ENCODE data around the gene CPNE4.
A peak's percentile ranks its signal among the peaks of the same experiment; 100 is the strongest.

The CPNE4 gene

DNA sequence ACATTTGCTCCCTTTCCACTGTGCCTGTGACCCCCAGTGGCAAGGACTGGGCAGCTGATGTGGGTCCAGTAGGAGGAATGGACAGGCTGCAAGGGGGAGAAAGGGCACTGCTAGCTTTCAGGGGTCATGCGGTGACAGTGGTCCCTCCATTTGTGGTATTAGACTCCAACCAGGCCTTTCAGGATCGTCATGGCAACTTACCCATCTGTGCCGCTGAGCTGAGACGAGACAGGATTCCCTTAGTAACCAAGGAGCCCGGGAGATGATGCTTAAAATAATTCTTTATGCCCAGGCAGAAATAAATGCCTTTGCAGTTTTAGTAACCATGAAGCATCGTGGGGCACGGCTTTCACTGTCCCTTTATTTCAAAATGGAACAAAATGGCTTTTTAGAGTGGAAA, 516.1 kb downstream of the CPNE4 start:
- TF ChIP-seq TAF1 (IDR thresholded peaks at IDR 0.05; ENCODE audit: borderline replicate concordance, insufficient read depth, low read length) (no peak), POLR2AphosphoS5 (IDR thresholded peaks at IDR 0.05; ENCODE audit: low read depth, low read length) (no peak), FOXP2 (optimal IDR thresholded peaks at IDR 0.05; ENCODE audit: borderline replicate concordance, extremely low read depth, extremely low read length, insufficient read depth) (no peak), SIN3A (IDR thresholded peaks at IDR 0.05; ENCODE audit: borderline replicate concordance, insufficient read depth, low read length) (no peak)
- TF ChIP-seq, protein P1, sequence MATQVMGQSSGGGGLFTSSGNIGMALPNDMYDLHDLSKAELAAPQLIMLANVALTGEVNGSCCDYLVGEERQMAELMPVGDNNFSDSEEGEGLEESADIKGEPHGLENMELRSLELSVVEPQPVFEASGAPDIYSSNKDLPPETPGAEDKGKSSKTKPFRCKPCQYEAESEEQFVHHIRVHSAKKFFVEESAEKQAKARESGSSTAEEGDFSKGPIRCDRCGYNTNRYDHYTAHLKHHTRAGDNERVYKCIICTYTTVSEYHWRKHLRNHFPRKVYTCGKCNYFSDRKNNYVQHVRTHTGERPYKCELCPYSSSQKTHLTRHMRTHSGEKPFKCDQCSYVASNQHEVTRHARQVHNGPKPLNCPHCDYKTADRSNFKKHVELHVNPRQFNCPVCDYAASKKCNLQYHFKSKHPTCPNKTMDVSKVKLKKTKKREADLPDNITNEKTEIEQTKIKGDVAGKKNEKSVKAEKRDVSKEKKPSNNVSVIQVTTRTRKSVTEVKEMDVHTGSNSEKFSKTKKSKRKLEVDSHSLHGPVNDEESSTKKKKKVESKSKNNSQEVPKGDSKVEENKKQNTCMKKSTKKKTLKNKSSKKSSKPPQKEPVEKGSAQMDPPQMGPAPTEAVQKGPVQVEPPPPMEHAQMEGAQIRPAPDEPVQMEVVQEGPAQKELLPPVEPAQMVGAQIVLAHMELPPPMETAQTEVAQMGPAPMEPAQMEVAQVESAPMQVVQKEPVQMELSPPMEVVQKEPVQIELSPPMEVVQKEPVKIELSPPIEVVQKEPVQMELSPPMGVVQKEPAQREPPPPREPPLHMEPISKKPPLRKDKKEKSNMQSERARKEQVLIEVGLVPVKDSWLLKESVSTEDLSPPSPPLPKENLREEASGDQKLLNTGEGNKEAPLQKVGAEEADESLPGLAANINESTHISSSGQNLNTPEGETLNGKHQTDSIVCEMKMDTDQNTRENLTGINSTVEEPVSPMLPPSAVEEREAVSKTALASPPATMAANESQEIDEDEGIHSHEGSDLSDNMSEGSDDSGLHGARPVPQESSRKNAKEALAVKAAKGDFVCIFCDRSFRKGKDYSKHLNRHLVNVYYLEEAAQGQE (IDR thresholded peaks at IDR 0.05; ENCODE audit: insufficient read depth in 1 of 2, low read depth in 2 of 2, low read length in 2 of 2) = no peak

DNA sequence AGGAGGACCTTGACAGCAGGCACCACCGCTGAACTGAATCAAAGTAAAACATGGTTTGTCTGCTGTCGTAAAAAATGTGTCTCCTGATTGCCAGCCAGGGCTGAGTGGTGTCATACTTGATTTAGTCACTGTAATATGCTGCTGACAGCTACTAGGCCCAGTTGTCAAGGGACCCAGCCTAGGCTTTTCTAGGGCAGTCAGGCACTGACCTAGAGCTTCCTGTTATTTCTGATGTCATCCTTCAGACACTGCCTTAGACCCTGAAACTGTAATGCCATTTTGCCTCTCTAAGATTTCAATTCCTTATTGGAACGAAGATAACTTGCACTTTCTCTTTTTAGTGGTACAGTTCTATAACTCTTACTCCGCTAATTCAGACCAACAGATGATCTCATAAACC, 529.4 kb downstream of the CPNE4 start:
- TF ChIP-seq, protein P1 (IDR thresholded peaks at IDR 0.05; ENCODE audit: insufficient read depth in 1 of 2, low read depth in 2 of 2, low read length in 2 of 2) = no peak
- TF ChIP-seq TAF1 (IDR thresholded peaks at IDR 0.05; ENCODE audit: borderline replicate concordance, insufficient read depth, low read length) = no peak
- no peak for TF ChIP-seq POLR2AphosphoS5 (IDR thresholded peaks at IDR 0.05; ENCODE audit: low read depth, low read length)
- no peak for TF ChIP-seq SIN3A (IDR thresholded peaks at IDR 0.05; ENCODE audit: borderline replicate concordance, insufficient read depth, low read length)
- TF ChIP-seq FOXP2 (optimal IDR thresholded peaks at IDR 0.05; ENCODE audit: borderline replicate concordance, extremely low read depth, extremely low read length, insufficient read depth) = no peak

DNA sequence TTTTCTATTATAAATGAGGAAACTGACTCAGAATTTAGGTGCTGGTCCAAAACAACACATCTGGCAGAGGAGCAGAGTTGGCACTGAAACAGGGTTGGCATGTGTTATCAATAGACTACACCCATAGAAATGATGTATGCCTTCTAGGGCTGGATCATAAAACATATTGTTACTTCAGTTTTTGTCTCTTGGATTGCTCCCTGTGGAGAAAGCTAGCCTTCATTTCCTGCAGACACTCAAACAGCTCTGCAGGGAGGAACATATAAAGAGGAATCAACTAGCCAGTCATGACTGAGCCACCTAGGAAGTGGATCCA, 531.5 kb downstream of the CPNE4 start:
- TF ChIP-seq, protein P1 (IDR thresholded peaks at IDR 0.05; ENCODE audit: insufficient read depth in 1 of 2, low read depth in 2 of 2, low read length in 2 of 2) = no peak
- no peak for TF ChIP-seq TAF1 (IDR thresholded peaks at IDR 0.05; ENCODE audit: borderline replicate concordance, insufficient read depth, low read length)
- TF ChIP-seq POLR2AphosphoS5 (IDR thresholded peaks at IDR 0.05; ENCODE audit: low read depth, low read length) = no peak
- TF ChIP-seq SIN3A (IDR thresholded peaks at IDR 0.05; ENCODE audit: borderline replicate concordance, insufficient read depth, low read length) = no peak
- TF ChIP-seq FOXP2 (optimal IDR thresholded peaks at IDR 0.05; ENCODE audit: borderline replicate concordance, extremely low read depth, extremely low read length, insufficient read depth) = no peak

DNA sequence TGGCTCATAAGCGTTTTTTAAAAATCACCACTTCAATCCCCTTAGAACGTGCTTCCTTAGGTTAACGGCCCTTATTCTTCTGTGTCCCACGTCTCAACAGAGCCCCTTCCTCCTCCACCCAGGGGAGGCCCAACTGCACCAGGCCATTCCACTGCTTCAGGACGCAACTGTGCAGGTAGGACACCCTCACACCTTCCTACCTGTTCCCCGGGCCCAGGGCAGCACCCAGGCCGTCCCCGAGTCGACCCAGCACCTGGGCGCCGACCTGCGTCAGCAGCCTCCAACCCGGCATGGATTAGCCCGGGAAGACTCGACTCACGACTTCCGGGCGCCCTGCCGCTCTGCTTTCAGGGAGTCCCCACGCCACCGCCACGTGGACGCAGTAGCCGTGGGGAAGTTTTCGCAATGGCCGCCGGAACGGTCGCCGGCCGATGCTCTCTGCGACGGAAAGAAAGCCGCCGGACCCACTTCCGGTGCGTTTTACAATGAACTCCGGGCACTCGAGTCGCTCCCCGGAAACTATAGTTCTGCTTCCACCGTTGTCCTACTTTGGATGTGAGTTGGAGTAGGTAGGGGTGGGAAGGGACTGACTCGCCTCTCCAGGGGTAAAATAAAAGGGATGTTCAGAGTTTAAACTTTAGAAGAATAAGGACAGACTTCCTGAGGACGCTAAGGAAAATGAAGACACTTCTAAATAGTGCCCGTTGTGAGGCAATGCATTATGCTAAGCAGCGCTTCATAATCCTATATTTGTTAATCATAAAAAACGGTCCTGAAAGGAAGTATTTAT, 532.1 kb downstream of the CPNE4 start, which contains the start of gene MRPL3:
MRPL3 (minus strand) TSS at position 442 of the 790 bp plus-strand sequence; CDS start at position 292, 150 bp downstream.
- TF ChIP-seq POLR2AphosphoS5 (IDR thresholded peaks at IDR 0.05; ENCODE audit: low read depth, low read length) (peak; percentile 65; the same call in 1 of the 2 replicates), TAF1 (IDR thresholded peaks at IDR 0.05; ENCODE audit: borderline replicate concordance, insufficient read depth, low read length) (peak; percentile 88; the same call in 1 of the 2 replicates), FOXP2 (optimal IDR thresholded peaks at IDR 0.05; ENCODE audit: borderline replicate concordance, extremely low read depth, extremely low read length, insufficient read depth) (no peak)

DNA sequence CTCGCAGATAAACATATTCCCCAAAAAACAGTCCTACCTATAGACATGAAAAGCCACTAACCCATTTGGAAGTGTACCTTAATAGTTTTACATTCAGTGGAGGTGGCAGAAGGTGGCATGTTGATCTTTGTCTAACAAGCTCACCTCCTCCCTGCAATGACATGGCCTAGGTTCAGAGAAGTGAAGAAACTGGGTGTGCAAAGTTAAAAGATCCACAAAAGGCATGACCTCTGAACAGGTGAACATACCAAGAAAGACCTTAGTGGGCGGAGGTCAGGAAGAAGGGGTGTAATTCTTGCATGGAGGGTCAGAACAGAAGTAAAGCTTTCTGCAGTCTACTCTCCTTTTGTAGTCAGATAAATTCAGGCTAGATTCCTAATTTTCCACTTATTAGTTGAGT, 532.9 kb downstream of the CPNE4 start:
- TF ChIP-seq TAF1 (IDR thresholded peaks at IDR 0.05; ENCODE audit: borderline replicate concordance, insufficient read depth, low read length) (no peak), SIN3A (IDR thresholded peaks at IDR 0.05; ENCODE audit: borderline replicate concordance, insufficient read depth, low read length) (no peak), FOXP2 (optimal IDR thresholded peaks at IDR 0.05; ENCODE audit: borderline replicate concordance, extremely low read depth, extremely low read length, insufficient read depth) (no peak), POLR2AphosphoS5 (IDR thresholded peaks at IDR 0.05; ENCODE audit: low read depth, low read length) (no peak)
- TF ChIP-seq, protein P1 (IDR thresholded peaks at IDR 0.05; ENCODE audit: insufficient read depth in 1 of 2, low read depth in 2 of 2, low read length in 2 of 2) = no peak
